Measurements from ENCODE around the gene PLOD3. TPM values are rescaled to one million over a fixed set of nuclear protein-coding genes. Genes with fewer than 3 reads are reported as not detected.

PLOD3 gene
- total RNA-seq, 1 experiment from 2014 or later: 74.5 TPM

- peaks cover 21 to 34% of the 10 kb centered on the region in 2 experiments for H3K4me1 Mint-ChIP-seq
These were observed 16.6 kb upstream of the PLOD3 start for GRCh38 chr7:101233907-101234547.

More at GRCh38 chr7:101233907-101234547, 16.6 kb upstream of the PLOD3 start:
- H4K8ac ChIP-seq (replicated peaks; ENCODE audit: insufficient read length, low read depth, low read length): no peak overlapping the region
- H3K23ac ChIP-seq (ENCODE audit: insufficient read length, low read depth, low read length): no peak overlapping the region
- peak overlapping the region in 1 of 3 experiments; percentile 73; a peak in 2 of 7 replicates for H3K27ac Mint-ChIP-seq
- TF ChIP-seq, protein P1, sequence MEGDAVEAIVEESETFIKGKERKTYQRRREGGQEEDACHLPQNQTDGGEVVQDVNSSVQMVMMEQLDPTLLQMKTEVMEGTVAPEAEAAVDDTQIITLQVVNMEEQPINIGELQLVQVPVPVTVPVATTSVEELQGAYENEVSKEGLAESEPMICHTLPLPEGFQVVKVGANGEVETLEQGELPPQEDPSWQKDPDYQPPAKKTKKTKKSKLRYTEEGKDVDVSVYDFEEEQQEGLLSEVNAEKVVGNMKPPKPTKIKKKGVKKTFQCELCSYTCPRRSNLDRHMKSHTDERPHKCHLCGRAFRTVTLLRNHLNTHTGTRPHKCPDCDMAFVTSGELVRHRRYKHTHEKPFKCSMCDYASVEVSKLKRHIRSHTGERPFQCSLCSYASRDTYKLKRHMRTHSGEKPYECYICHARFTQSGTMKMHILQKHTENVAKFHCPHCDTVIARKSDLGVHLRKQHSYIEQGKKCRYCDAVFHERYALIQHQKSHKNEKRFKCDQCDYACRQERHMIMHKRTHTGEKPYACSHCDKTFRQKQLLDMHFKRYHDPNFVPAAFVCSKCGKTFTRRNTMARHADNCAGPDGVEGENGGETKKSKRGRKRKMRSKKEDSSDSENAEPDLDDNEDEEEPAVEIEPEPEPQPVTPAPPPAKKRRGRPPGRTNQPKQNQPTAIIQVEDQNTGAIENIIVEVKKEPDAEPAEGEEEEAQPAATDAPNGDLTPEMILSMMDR (conservative IDR thresholded peaks at IDR 0.05): no peak
- peaks cover 0 to 26% (median 0%) of the 10 kb centered on the region in 3 experiments; a peak in 4 of 7 replicates for H3K36me3 Mint-ChIP-seq (ENCODE audit: insufficient read depth in 1 of 3, low read depth in 3 of 3)
- no peak overlapping the region for H4K91ac ChIP-seq (ENCODE audit: insufficient read length, low read depth, low read length)
- no peaks in the 10 kb centered on the region for H3K23me2 ChIP-seq (ENCODE audit: insufficient read length, low read depth, low read length, poor library complexity, severe bottlenecking)
- DNase-seq: no peak
- no peak overlapping the region for H2BK12ac ChIP-seq (ENCODE audit: insufficient read length, low read depth, low read length)
- no peak overlapping the region for H3K18ac ChIP-seq (ENCODE audit: insufficient read length, low read depth, low read length)
- H3K9ac ChIP-seq (ENCODE audit: extremely low read depth, insufficient read length, low read length): no peak overlapping the region
- no peak overlapping the region for H2BK5ac ChIP-seq (ENCODE audit: insufficient read length, low read length)
- H3K14ac ChIP-seq (ENCODE audit: insufficient read depth, low read length): no peak overlapping the region
- H3K56ac ChIP-seq (ENCODE audit: insufficient read length, low read depth, low read length): no peak overlapping the region
- no peak overlapping the region for H3K27ac ChIP-seq (ENCODE audit: insufficient read length, low read depth, low read length)
- 0 out of 2 replicates have a peak, but pooled peaks cover 3% of the 10 kb centered on the region for H3K4me1 ChIP-seq (ENCODE audit: insufficient read depth, low read length)
- no peaks in the 10 kb centered on the region for H3K79me1 ChIP-seq (ENCODE audit: insufficient read depth, low read depth, low read length, poor library complexity, severe bottlenecking)
- no peak overlapping the region for H4K5ac ChIP-seq (ENCODE audit: insufficient read length, low read depth, low read length)
- H2BK20ac ChIP-seq (ENCODE audit: low read depth, low read length, poor library complexity, severe bottlenecking): no peak overlapping the region
- H3K9me3 Mint-ChIP-seq: no peaks in the 10 kb centered on the region
- H3K27me3 Mint-ChIP-seq (ENCODE audit: low read depth): no peaks in the 10 kb centered on the region
- H3K27me3 ChIP-seq (ENCODE audit: insufficient read depth, low read length): no peaks in the 10 kb centered on the region
- H2AK5ac ChIP-seq (ENCODE audit: insufficient read length, low read length): no peak overlapping the region
- no peak overlapping the region for H2BK15ac ChIP-seq (ENCODE audit: low read depth, low read length)
- no peaks in the 10 kb centered on the region for H4K20me1 ChIP-seq (ENCODE audit: control insufficient read depth, insufficient read depth, insufficient read length)
- no peak overlapping the region for H3K4me2 ChIP-seq (ENCODE audit: insufficient read depth, insufficient read length, low read length)
- no CpG with 5 or more reads among the region's 21 CpGs for WGBS (ENCODE audit: extremely low coverage, insufficient read length, low lambda C conversion rate)
- no peak overlapping the region for H2BK120ac ChIP-seq (ENCODE audit: low read depth, low read length, poor library complexity, severe bottlenecking)
- no peak overlapping the region for H3T11ph ChIP-seq (ENCODE audit: low read length)
- H2AFZ ChIP-seq (ENCODE audit: low read length): no peak overlapping the region
- H3K4me3 Mint-ChIP-seq: peak overlapping the region in 1 of 2 experiments; percentile 38; a peak in 1 of 5 replicates
- no peaks in the 10 kb centered on the region for H3K9me3 ChIP-seq (ENCODE audit: control insufficient read depth, low read depth, low read length)
- H3K79me2 ChIP-seq (ENCODE audit: insufficient read depth, low read length): no peaks in the 10 kb centered on the region
- H3K4ac ChIP-seq (ENCODE audit: low read depth, low read length): no peak overlapping the region

All from H9 (cell line).